Upper lobe of left lung (tissue), 6 donors: ENCODE data around the gene UBE2L3. TPM values are rescaled to one million over a fixed set of nuclear protein-coding genes. Genes with fewer than 3 reads are reported as not detected.
"Not testable (repeated sequence)": the region's sequence is repeated elsewhere in the genome, so short reads cannot be mapped to it uniquely, and the experiment has no call there.

Experiments
- ATAC-seq, 2 donors: fragments of 200-7000 bp; cut with Tn5 transposase; one replicate each; pipeline ENCODE4 v1.9.1; 2022; ENCODE audit warnings: mild to moderate bottlenecking in 2 of 2, moderate library complexity in 2 of 2; ENCODE audit not compliant: low FRiP score in 2 of 2
- DNase-seq, 2 donors: peaks; one replicate each; pipeline ENCODE4 v3.0.0-alpha.2; 2019 to 2020
- H3K27ac ChIP-seq, 4 donors: fragments of 200-600 bp; sonication (generic); one replicate each; pipeline ENCODE4 v1.5.1; 2016 to 2019
- H3K27me3 ChIP-seq, 4 donors: fragments of 200-600 bp; sonication (generic); one replicate each; pipeline ENCODE4 v1.5.1; 2017 to 2019
- H3K36me3 ChIP-seq, 4 donors: fragments of 200-600 bp; sonication (generic); one replicate each; pipeline ENCODE4 v1.5.1; 2016 to 2019
- H3K4me1 ChIP-seq, 4 donors: fragments of 200-600 bp; sonication (generic); one replicate each; pipeline ENCODE4 v1.5.1; 2018 to 2019
- H3K4me3 ChIP-seq, 4 donors: fragments of 200-600 bp; sonication (generic); one replicate each; pipeline ENCODE4 v1.5.1; 2017 to 2019; ENCODE audit warnings: mild to moderate bottlenecking in 2 of 4, moderate library complexity in 1 of 4
- H3K9me3 ChIP-seq, 4 donors: fragments of 200-600 bp; sonication (generic); one replicate each; pipeline ENCODE4 v1.5.1; 2018 to 2019
- CTCF ChIP-seq, 6 experiments: fragments of 450-650 bp in 4 of 6; fragments of 200-600 bp in 2 of 6; sonication (generic) in 2 of 6; IDR thresholded peaks; one replicate each; pipeline ENCODE4 v1.5.1; 2016 to 2019; ENCODE audit warnings: antibody characterized with exemption in 6 of 6
- EP300 ChIP-seq, 4 donors: sonication (generic); formaldehyde crosslinking; IDR thresholded peaks; one replicate each; pipeline ENCODE4 v1.5.1; 2017; ENCODE audit warnings: antibody characterized with exemption in 4 of 4, control low read depth in 2 of 4
- POLR2A ChIP-seq, 4 donors: fragments of 450-650 bp; IDR thresholded peaks; one replicate each; pipeline ENCODE4 v1.5.1; 2016 to 2017; ENCODE audit warnings: antibody characterized with exemption in 4 of 4, mild to moderate bottlenecking in 2 of 4
- POLR2AphosphoS5 ChIP-seq, 2 donors: sonication (generic); formaldehyde crosslinking; IDR thresholded peaks; one replicate each; pipeline ENCODE4 v1.5.1; 2017; ENCODE audit warnings: antibody characterized with exemption in 2 of 2
- WGBS, 2 donors: methylation state at CpG; one replicate each; pipeline ENCODE4 v1.1.5; 2017 to 2018; 5-methylcytosine and 5-hydroxymethylcytosine counted together
- total RNA-seq, 6 donors: library from RNA; depleted of rRNA in 4 of 6; stranded (reverse); fragments of >200 nt in 4 of 6; gene quantifications; one replicate each; pipeline versions ENCODE4 v1.1.0 to v1.2.1, GENCODE V29; 2016 to 2021
- donor health status: DM: no; HTN: no; CAD: no; lungs with moderate emphysema.
- donor health status: DM: no; HTN: yes; CAD: no; lungs with severe emphysema.

Gene UBE2L3
- total RNA-seq, 6 donors from 2014 or later: 24.1 to 45.8 (median 39.2) TPM

- peaks cover 58 to 85% (median 71%) of the 10 kb centered on the region in 4 donors for H3K4me1 ChIP-seq
- ATAC-seq: peak in 1 of 2 donors; percentile 28
Observed at GRCh38 chr22:21573750-21574494, 6.4 kb downstream of the UBE2L3 start.

GRCh38 chr22:21579474-21579851 lies 11.9 kb downstream of the UBE2L3 start:
- Histone ChIP-seq H3K9me3 (no peaks in the 10 kb centered on the region), H3K4me1 (peaks cover 42 to 77% (median 50%) of the 10 kb centered on the region in 4 donors), H3K36me3 (peaks cover 0 to 4% (median 0%) of the 10 kb centered on the region in 4 donors), H3K4me3 (no peak overlapping the region), H3K27me3 (no peaks in the 10 kb centered on the region), H3K27ac (no peak overlapping the region)
- WGBS, 2 donors: 74 to 78% methylated on average over 6 of the region's 6 CpGs
- no peak for DNase-seq
- no peak for ATAC-seq
- TF ChIP-seq POLR2A (IDR thresholded peaks at IDR 0.05) (no peak), EP300 (IDR thresholded peaks at IDR 0.05) (no peak), CTCF (IDR thresholded peaks at IDR 0.05) (no peak), POLR2AphosphoS5 (IDR thresholded peaks at IDR 0.05) (no peak)

More at GRCh38 chr22:21573750-21574494, 6.4 kb downstream of the UBE2L3 start:
- TF ChIP-seq POLR2A (IDR thresholded peaks at IDR 0.05): no peak
- no peak for TF ChIP-seq POLR2AphosphoS5 (IDR thresholded peaks at IDR 0.05)
- no peak for TF ChIP-seq CTCF (IDR thresholded peaks at IDR 0.05)
- no peak for TF ChIP-seq EP300 (IDR thresholded peaks at IDR 0.05)
- H3K9me3 ChIP-seq: no peaks in the 10 kb centered on the region
- H3K4me3 ChIP-seq: no peak overlapping the region
- no peak overlapping the region for H3K27ac ChIP-seq
- 63 to 71% methylated on average over 3 to 5 of the region's 5 CpGs for WGBS, 2 donors
- no peak for DNase-seq
- H3K36me3 ChIP-seq: no peaks in the 10 kb centered on the region
- H3K27me3 ChIP-seq: no peaks in the 10 kb centered on the region

- not testable (repeated sequence) for H3K27ac ChIP-seq, ATAC-seq, H3K27me3 ChIP-seq, H3K36me3 ChIP-seq, H3K4me3 ChIP-seq, H3K9me3 ChIP-seq, DNase-seq
- peaks cover 42 to 74% (median 44%) of the 10 kb centered on the region in 4 donors for H3K4me1 ChIP-seq
- 95 to 96% methylated on average over 9 of the region's 9 CpGs for WGBS, 2 donors
Observed at GRCh38 chr22:21580623-21581007, 13.1 kb downstream of the UBE2L3 start.

- H3K4me1 ChIP-seq: peaks cover 42 to 74% (median 44%) of the 10 kb centered on the region in 4 donors
- H3K27ac ChIP-seq, ATAC-seq, H3K9me3 ChIP-seq, H3K27me3 ChIP-seq, H3K4me3 ChIP-seq, H3K36me3 ChIP-seq, DNase-seq: not testable (repeated sequence)
- 92 to 96% methylated on average over 10 of the region's 10 CpGs for WGBS, 2 donors
Observed at GRCh38 chr22:21581009-21581713, 13.6 kb downstream of the UBE2L3 start.

- no peaks in the 10 kb centered on the region for H3K27me3 ChIP-seq
- 71 to 75% methylated on average over 10 of the region's 10 CpGs for WGBS, 2 donors
- H3K36me3 ChIP-seq: peaks cover 0 to 4% (median 0%) of the 10 kb centered on the region in 4 donors
- TF ChIP-seq CTCF (IDR thresholded peaks at IDR 0.05): no peak
- no peak for TF ChIP-seq EP300 (IDR thresholded peaks at IDR 0.05)
- no peak for TF ChIP-seq POLR2A (IDR thresholded peaks at IDR 0.05)
- TF ChIP-seq POLR2AphosphoS5 (IDR thresholded peaks at IDR 0.05): no peak
- ATAC-seq: no peak
- no peak overlapping the region for H3K27ac ChIP-seq
- H3K9me3 ChIP-seq: no peaks in the 10 kb centered on the region
- no peak overlapping the region for H3K4me3 ChIP-seq
- peaks cover 34 to 72% (median 44%) of the 10 kb centered on the region in 4 donors for H3K4me1 ChIP-seq
- DNase-seq: no peak
Observed at GRCh38 chr22:21582801-21583740, 15.6 kb downstream of the UBE2L3 start.
